HepG2 (cell line): ENCODE results near the gene PPHLN1. TPM values are rescaled to one million over a fixed set of nuclear protein-coding genes. Genes with fewer than 3 reads are reported as not detected.

ENCODE experiments used
- ATAC-seq: fragments of 200-7000 bp; cut with Tn5 transposase; 3 replicates; pipeline ENCODE4 v1.9.1; 2020; ENCODE audit warnings: mild to moderate bottlenecking, moderate library complexity
- BruUV-seq: library from RNA; stranded (reverse); fragments of 400-500 nt; replicated peaks from 2 replicates; lab custom pipeline; 2021; lab: Mats Ljungman, UMichigan
- CTCF ChIA-PET: fragments of 300-600 bp; formaldehyde crosslinking; extraction: SDS; loops from one replicate; lab custom pipeline; 2021; ENCODE audit warnings: low total read pairs, inconsistent platforms, low intra/inter-chr PET ratio; lab: Yijun Ruan, JAX
- POLR2A ChIA-PET: fragments of 350-600 bp; sonication (Branson Sonifier 250); formaldehyde crosslinking; loops from one replicate; lab custom pipeline; 2020; ENCODE audit warnings: antibody characterized with exemption, inconsistent platforms; lab: Yijun Ruan, JAX
- DNase-seq: peaks from one replicate; pipeline ENCODE4 v3.0.0-alpha.2; 2015; ENCODE audit warnings: low spot score
- FAIRE-seq: peaks from 3 replicates; lab custom pipeline; 2011; peaks lifted over from hg19 to GRCh38; lab: Jason Lieb, UNC
- H2AFZ ChIP-seq: one replicate; pipeline ENCODE4 v1.6.1; 2011; ENCODE audit warnings: low read length, inconsistent platforms
- H3K27ac ChIP-seq: fragments of 300-600 bp; 3 replicates; pipeline ENCODE4 v1.8.0; 2011; ENCODE audit warnings: mixed run types, mild to moderate bottlenecking, mixed read lengths, low read length, inconsistent platforms; ENCODE audit not compliant: insufficient read depth; ENCODE audit errors: extremely low read length
- H3K27me3 ChIP-seq, 2 experiments: fragments of 200-600 bp in 1 of 2; 2 replicates in 1 of 2; 3 replicates in 1 of 2; pipeline versions ENCODE4 v1.6.0 to v1.8.0; 2011; ENCODE audit warnings: low read length in 2 of 2, mild to moderate bottlenecking in 2 of 2, moderate library complexity in 2 of 2, inconsistent platforms in 1 of 2; ENCODE audit not compliant: insufficient read depth in 2 of 2, control insufficient read depth in 1 of 2
- H3K36me3 ChIP-seq, 2 experiments: fragments of 200-600 bp in 1 of 2; replicated peaks in 1 of 2; 2 replicates in 1 of 2; 3 replicates in 1 of 2; pipeline versions ENCODE4 v1.5.1 to v1.8.0; 2011; ENCODE audit warnings: low read length in 2 of 2, inconsistent platforms in 1 of 2; ENCODE audit not compliant: insufficient read depth in 2 of 2, control insufficient read depth in 1 of 2
- H3K4me1 ChIP-seq: 2 replicates; pipeline ENCODE4 v1.5.1; 2012; ENCODE audit warnings: low read length, inconsistent platforms; ENCODE audit not compliant: insufficient read depth
- H3K4me2 ChIP-seq: 2 replicates; pipeline ENCODE4 v1.6.0; 2011; ENCODE audit warnings: low read depth, low read length, inconsistent platforms
- H3K4me3 ChIP-seq, 3 experiments: fragments of 200-600 bp in 1 of 3; sonication (generic), shearing (Covaris generic) in 1 of 3; replicated peaks in 1 of 3; 2 replicates each; pipeline ENCODE4 v1.5.1; 2011 to 2016; ENCODE audit warnings: low read length in 3 of 3, inconsistent platforms in 2 of 3, low read depth in 2 of 3, mild to moderate bottlenecking in 2 of 3, control low read depth in 1 of 3, mixed read lengths in 1 of 3; ENCODE audit not compliant: insufficient read depth in 1 of 3
- H3K79me2 ChIP-seq: one replicate; pipeline ENCODE4 v1.6.1; 2011; ENCODE audit warnings: low read length, inconsistent platforms; ENCODE audit not compliant: insufficient read depth
- H3K9ac ChIP-seq: 2 replicates; pipeline ENCODE4 v1.6.0; 2011; ENCODE audit warnings: mild to moderate bottlenecking, low read depth, low read length, inconsistent platforms; ENCODE audit not compliant: insufficient read depth
- H3K9me3 ChIP-seq: 2 replicates; pipeline ENCODE4 v1.5.1; 2012; ENCODE audit warnings: mild to moderate bottlenecking, low read length
- H4K20me1 ChIP-seq: 2 replicates; pipeline ENCODE4 v1.6.0; 2011; ENCODE audit warnings: inconsistent platforms, mild to moderate bottlenecking, low read length, moderate library complexity; ENCODE audit not compliant: insufficient read depth
- CBX2 ChIP-seq, 2 experiments: fragments of 200-600 bp in 1 of 2; sonication (generic); formaldehyde crosslinking in 1 of 2; IDR thresholded peaks; 2 replicates each; pipeline versions ENCODE4 v1.7.0 to v1.8.1; 2018 to 2022; ENCODE audit warnings: low read depth in 2 of 2, low read length in 1 of 2, mild to moderate bottlenecking in 1 of 2, missing genetic modification reagents in 1 of 2
- CREB1 ChIP-seq, 2 experiments: fragments of 450-650 bp in 1 of 2; IDR thresholded peaks; 2 replicates each; pipeline ENCODE4 v1.6.1; 2016 to 2017; ENCODE audit warnings: control low read depth in 1 of 2, mild to moderate bottlenecking in 1 of 2, missing compliant biosample characterization in 1 of 2, missing genetic modification characterization in 1 of 2
- FOXP1 ChIP-seq, 2 experiments: fragments of 450-650 bp in 1 of 2; IDR thresholded peaks; 2 replicates each; pipeline ENCODE4 v1.6.1; 2017 to 2018; ENCODE audit warnings: antibody characterized with exemption in 1 of 2
- TBX3 ChIP-seq: fragments of 450-650 bp; IDR thresholded peaks from 2 replicates; pipeline ENCODE4 v1.6.1; 2017; ENCODE audit warnings: antibody characterized with exemption, mild to moderate bottlenecking, inconsistent platforms, borderline replicate concordance
- TMF1 ChIP-seq: sonication (generic); formaldehyde crosslinking; IDR thresholded peaks from 2 replicates; pipeline ENCODE4 v1.8.1; 2022; ENCODE audit warnings: low read depth, missing genetic modification reagents
- XBP1 ChIP-seq: sonication (generic); formaldehyde crosslinking; IDR thresholded peaks from 2 replicates; pipeline ENCODE4 v1.5.0; 2020; ENCODE audit warnings: missing genetic modification reagents
- ZNF180 ChIP-seq: sonication (generic); formaldehyde crosslinking; IDR thresholded peaks from 2 replicates; pipeline ENCODE4 v1.4.0; 2020; ENCODE audit warnings: low read depth, missing genetic modification reagents, borderline replicate concordance
- ZNF230 ChIP-seq: sonication (generic); formaldehyde crosslinking; IDR thresholded peaks from 2 replicates; pipeline ENCODE4 v1.4.0; 2020; ENCODE audit warnings: mild to moderate bottlenecking, missing genetic modification reagents
- ZNF263 ChIP-seq: sonication (generic); formaldehyde crosslinking; IDR thresholded peaks from 2 replicates; pipeline ENCODE4 v1.4.0; 2020; ENCODE audit warnings: missing genetic modification reagents
- ZNF552 ChIP-seq: sonication (generic); formaldehyde crosslinking; IDR thresholded peaks from 2 replicates; pipeline ENCODE4 v1.9.0; 2022; ENCODE audit warnings: missing genetic modification reagents, mild to moderate bottlenecking, borderline replicate concordance
- ZSCAN29 ChIP-seq: sonication (generic); formaldehyde crosslinking; conservative IDR thresholded peaks from 2 replicates; pipeline ENCODE4 v1.4.0; 2020; ENCODE audit warnings: mild to moderate bottlenecking, missing genetic modification reagents
- ZSCAN30 ChIP-seq: sonication (generic); formaldehyde crosslinking; IDR thresholded peaks from 2 replicates; pipeline ENCODE4 v1.5.0; 2020; ENCODE audit warnings: mild to moderate bottlenecking, missing genetic modification reagents
- WGBS: methylation state at CpG from one replicate; pipeline ENCODE4 v1.1.6; 2017; ENCODE audit warnings: low lambda C conversion rate; 5-methylcytosine and 5-hydroxymethylcytosine counted together
- in situ Hi-C: cut with HindIII; loops from 2 replicates; pipeline ENCODE4 v1.10.0; 2017; ENCODE audit warnings: low pct_unique_long_range_greater_than_20kb; ENCODE audit not compliant: extremely low pct_ligation_motif_present
- intact Hi-C: fragments of 100-400 bp; cut with micrococcal nuclease; formaldehyde crosslinking; loops from one replicate; pipeline ENCODE4 v1.10.0; 2022; ENCODE audit not compliant: unreplicated experiment
- polyA plus RNA-seq, 8 experiments: library from polyadenylated mRNA; depleted of rRNA in 3 of 8; stranded (reverse) in 7 of 8; unstranded in 1 of 8; fragments of >200 nt; fragmentation: Illumina TruSeq in 4 of 8; extraction: Trizol in 4 of 8; gene quantifications; 2 replicates each; pipeline versions ENCODE4 v1.2.1 to v1.2.3, GENCODE V29; 2011 to 2016; ENCODE audit warnings: low read depth in 4 of 8, missing spikeins in 1 of 8, mixed read lengths in 1 of 8; ENCODE audit not compliant: insufficient read depth in 1 of 8
- total RNA-seq, 5 experiments: library from RNA; depleted of rRNA; stranded (reverse); fragments of >200 nt; fragmentation: Illumina TruSeq; extraction: Trizol; gene quantifications; 2 replicates each; pipeline ENCODE4 v1.2.3, GENCODE V29; 2016; ENCODE audit warnings: low read depth in 1 of 5
- TF ChIP-seq, protein P1 (sequence below): sonication (generic); formaldehyde crosslinking; IDR thresholded peaks from 2 replicates; pipeline ENCODE4 v1.5.0; 2020; ENCODE audit warnings: mild to moderate bottlenecking, missing genetic modification reagents, borderline replicate concordance
- TF ChIP-seq, protein P2 (sequence below): sonication (generic); formaldehyde crosslinking; IDR thresholded peaks from 2 replicates; pipeline ENCODE4 v1.4.0; 2020; ENCODE audit warnings: missing genetic modification reagents
- TF ChIP-seq, protein P3 (sequence below): sonication (generic); formaldehyde crosslinking; IDR thresholded peaks from 2 replicates; pipeline ENCODE4 v1.8.0; 2022; ENCODE audit warnings: mild to moderate bottlenecking, missing genetic modification reagents, borderline replicate concordance
- TF ChIP-seq, protein P4 (sequence below): sonication (generic); formaldehyde crosslinking; IDR thresholded peaks from 2 replicates; pipeline ENCODE4 v1.4.0; 2020; ENCODE audit warnings: mild to moderate bottlenecking, low read depth, missing genetic modification reagents

The PPHLN1 gene
- total and polyA plus RNA-seq, 2 of the 13 experiments (the other 11 are each of a cell fraction or from before 2014, with no cell fraction given) = 43.4 to 66.0 TPM

DNA sequence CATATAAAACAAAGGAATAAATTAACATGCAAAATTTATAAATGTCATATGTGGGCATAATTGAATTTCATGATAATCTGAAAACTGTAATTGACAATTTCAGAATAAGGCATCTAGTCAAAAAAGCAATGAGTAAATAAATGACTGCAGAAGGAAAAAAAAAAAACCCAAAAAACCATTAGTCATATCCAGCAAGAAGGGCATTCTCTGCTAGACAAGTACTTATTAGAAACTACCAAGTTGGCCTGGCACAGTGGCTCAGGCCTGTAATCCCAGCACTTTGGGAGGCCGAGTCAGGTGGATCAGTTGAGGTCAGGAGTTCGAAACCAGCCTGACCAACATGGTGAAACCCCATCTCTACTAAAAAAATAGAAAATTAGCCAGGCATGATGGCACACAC is 17.6 kb upstream of the PPHLN1 start (continued):
- TF ChIP-seq, protein P1, sequence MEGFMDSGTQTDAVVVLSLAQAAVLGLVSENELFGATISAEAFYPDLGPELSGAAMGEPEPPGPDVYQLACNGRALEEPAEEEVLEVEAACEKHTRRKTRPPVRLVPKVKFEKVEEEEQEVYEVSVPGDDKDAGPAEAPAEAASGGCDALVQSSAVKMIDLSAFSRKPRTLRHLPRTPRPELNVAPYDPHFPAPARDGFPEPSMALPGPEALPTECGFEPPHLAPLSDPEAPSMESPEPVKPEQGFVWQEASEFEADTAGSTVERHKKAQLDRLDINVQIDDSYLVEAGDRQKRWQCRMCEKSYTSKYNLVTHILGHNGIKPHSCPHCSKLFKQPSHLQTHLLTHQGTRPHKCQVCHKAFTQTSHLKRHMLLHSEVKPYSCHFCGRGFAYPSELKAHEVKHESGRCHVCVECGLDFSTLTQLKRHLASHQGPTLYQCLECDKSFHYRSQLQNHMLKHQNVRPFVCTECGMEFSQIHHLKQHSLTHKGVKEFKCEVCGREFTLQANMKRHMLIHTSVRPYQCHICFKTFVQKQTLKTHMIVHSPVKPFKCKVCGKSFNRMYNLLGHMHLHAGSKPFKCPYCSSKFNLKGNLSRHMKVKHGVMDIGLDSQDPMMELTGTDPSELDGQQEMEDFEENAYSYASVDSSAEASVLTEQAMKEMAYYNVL = no peak
- TF ChIP-seq FOXP1 (IDR thresholded peaks at IDR 0.05) (no peak), FOXP1 (CRISPR knock-in tag; IDR thresholded peaks at IDR 0.05) (no peak)

DNA sequence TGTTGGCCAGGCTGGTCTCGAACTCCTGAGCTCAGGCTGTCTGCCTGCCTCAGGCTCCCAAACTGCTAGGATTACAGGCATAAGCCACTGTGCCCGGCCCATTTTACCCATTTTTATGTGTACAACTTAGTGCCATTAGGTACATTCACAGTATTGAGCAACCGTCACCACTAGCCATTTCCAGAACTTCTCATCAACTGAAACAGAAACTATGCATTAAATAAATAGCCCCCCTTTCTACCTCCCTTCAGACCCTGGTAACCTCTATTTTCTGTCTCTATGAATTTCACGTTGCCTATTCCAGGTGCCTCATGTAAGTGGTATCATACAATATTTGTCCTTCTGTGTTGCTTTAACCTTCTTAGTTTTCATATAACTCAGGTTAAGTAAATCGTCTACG is 16.0 kb upstream of the PPHLN1 start:
- Histone ChIP-seq H3K4me1 (no peaks in the 10 kb centered on the region), H2AFZ (no peak overlapping the region), H3K36me3 (peaks cover 2% of the 10 kb centered on the region in 2 experiments; a peak in 1 of 5 replicates), H3K79me2 (no peaks in the 10 kb centered on the region), H4K20me1 (no peaks in the 10 kb centered on the region), H3K9me3 (no peaks in the 10 kb centered on the region), H3K4me3 (no peak overlapping the region), H3K9ac (no peak overlapping the region), H3K27me3 (no peaks in the 10 kb centered on the region), H3K4me2 (no peak overlapping the region), H3K27ac (no peak overlapping the region)
- in situ Hi-C loops (no loop called here), intact Hi-C loops (no loop called here)
- ATAC-seq (no peak), FAIRE-seq (no peak), DNase-seq (no peak)
- BruUV-seq = no TSS peak
- ChIA-PET CTCF (no interaction called here), POLR2A (no interaction called here)
- WGBS = 78% methylated on average over 6 of the region's 6 CpGs
- TF ChIP-seq ZNF230 (CRISPR knock-in tag) = no peak
- TF ChIP-seq ZSCAN30 = no peak
- TF ChIP-seq ZNF180 (CRISPR knock-in tag) = no peak
- TF ChIP-seq CBX2 (IDR thresholded peaks at IDR 0.05; ENCODE audit: low read depth, low read length) = no peak
- no peak for TF ChIP-seq CBX2 (CRISPR knock-in tag; IDR thresholded peaks at IDR 0.05; ENCODE audit: low read depth)
- TF ChIP-seq ZNF552 (CRISPR knock-in tag) = no peak
- TF ChIP-seq ZNF263 (CRISPR knock-in tag) = no peak
- TF ChIP-seq ZSCAN29 (CRISPR knock-in tag) = no peak
- no peak for TF ChIP-seq TMF1
- no peak for TF ChIP-seq CREB1 (IDR thresholded peaks at IDR 0.05)
- no peak for TF ChIP-seq CREB1 (CRISPR knock-in tag; IDR thresholded peaks at IDR 0.05)
- TF ChIP-seq, protein P2, sequence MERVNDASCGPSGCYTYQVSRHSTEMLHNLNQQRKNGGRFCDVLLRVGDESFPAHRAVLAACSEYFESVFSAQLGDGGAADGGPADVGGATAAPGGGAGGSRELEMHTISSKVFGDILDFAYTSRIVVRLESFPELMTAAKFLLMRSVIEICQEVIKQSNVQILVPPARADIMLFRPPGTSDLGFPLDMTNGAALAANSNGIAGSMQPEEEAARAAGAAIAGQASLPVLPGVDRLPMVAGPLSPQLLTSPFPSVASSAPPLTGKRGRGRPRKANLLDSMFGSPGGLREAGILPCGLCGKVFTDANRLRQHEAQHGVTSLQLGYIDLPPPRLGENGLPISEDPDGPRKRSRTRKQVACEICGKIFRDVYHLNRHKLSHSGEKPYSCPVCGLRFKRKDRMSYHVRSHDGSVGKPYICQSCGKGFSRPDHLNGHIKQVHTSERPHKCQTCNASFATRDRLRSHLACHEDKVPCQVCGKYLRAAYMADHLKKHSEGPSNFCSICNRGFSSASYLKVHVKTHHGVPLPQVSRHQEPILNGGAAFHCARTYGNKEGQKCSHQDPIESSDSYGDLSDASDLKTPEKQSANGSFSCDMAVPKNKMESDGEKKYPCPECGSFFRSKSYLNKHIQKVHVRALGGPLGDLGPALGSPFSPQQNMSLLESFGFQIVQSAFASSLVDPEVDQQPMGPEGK (CRISPR knock-in tag) = no peak
- TF ChIP-seq, protein P3, sequence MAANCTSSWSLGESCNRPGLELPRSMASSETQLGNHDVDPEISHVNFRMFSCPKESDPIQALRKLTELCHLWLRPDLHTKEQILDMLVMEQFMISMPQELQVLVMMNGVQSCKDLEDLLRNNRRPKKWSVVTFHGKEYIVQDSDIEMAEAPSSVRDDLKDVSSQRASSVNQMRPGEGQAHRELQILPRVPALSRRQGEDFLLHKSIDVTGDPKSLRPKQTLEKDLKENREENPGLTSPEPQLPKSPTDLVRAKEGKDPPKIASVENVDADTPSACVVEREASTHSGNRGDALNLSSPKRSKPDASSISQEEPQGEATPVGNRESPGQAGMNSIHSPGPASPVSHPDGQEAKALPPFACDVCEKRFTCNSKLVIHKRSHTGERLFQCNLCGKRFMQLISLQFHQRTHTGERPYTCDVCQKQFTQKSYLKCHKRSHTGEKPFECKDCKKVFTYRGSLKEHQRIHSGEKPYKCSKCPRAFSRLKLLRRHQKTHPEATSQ (CRISPR knock-in tag) = no peak
- TF ChIP-seq, protein P4, sequence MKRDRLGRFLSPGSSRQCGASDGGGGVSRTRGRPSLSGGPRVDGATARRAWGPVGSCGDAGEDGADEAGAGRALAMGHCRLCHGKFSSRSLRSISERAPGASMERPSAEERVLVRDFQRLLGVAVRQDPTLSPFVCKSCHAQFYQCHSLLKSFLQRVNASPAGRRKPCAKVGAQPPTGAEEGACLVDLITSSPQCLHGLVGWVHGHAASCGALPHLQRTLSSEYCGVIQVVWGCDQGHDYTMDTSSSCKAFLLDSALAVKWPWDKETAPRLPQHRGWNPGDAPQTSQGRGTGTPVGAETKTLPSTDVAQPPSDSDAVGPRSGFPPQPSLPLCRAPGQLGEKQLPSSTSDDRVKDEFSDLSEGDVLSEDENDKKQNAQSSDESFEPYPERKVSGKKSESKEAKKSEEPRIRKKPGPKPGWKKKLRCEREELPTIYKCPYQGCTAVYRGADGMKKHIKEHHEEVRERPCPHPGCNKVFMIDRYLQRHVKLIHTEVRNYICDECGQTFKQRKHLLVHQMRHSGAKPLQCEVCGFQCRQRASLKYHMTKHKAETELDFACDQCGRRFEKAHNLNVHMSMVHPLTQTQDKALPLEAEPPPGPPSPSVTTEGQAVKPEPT (CRISPR knock-in tag) = no peak
- TF ChIP-seq XBP1 (CRISPR knock-in tag) = no peak
- TF ChIP-seq TBX3 = no peak
